PC-9 (cell line): ENCODE data around the gene HSPB8. TPM values are rescaled to one million over a fixed set of nuclear protein-coding genes. Genes with fewer than 3 reads are reported as not detected.
A peak's percentile ranks its signal among the peaks of the same experiment; 100 is the strongest.

Experiments
- BruUV-seq: library from RNA; stranded (reverse); fragments of 400-500 nt; replicated peaks from 2 replicates; lab custom pipeline; 2021; lab: Mats Ljungman, UMichigan
- CTCF ChIA-PET: fragments of 300-600 bp; sonication (Branson Sonifier 250); formaldehyde crosslinking; loops from one replicate; lab custom pipeline; 2022; ENCODE audit warnings: antibody characterized with exemption; lab: Charles Lee
- POLR2A ChIA-PET: fragments of 300-600 bp; sonication (Branson Sonifier 250); formaldehyde crosslinking; loops from one replicate; lab custom pipeline; 2022; ENCODE audit warnings: antibody characterized with exemption; ENCODE audit not compliant: unreplicated experiment; lab: Charles Lee
- DNase-seq, 2 experiments: peaks; one replicate each; pipeline versions ENCODE4 v3.0.0 to v3.0.0-alpha.2; 2015 to 2022; ENCODE audit warnings: mixed read lengths in 1 of 2
- H2AFZ ChIP-seq: fragments of 200-600 bp; sonication (generic); 2 replicates; pipeline ENCODE4 v1.8.1; 2017; ENCODE audit warnings: antibody characterized with exemption
- H3F3A ChIP-seq: fragments of 200-600 bp; sonication (generic); 2 replicates; pipeline ENCODE4 v1.8.1; 2017; ENCODE audit warnings: antibody characterized with exemption, mild to moderate bottlenecking, low read depth; ENCODE audit not compliant: insufficient read depth
- H3K27ac ChIP-seq: fragments of 200-600 bp; sonication (generic); 2 replicates; pipeline ENCODE4 v1.6.1; 2016; ENCODE audit warnings: mixed run types
- H3K27me3 ChIP-seq: fragments of 200-600 bp; sonication (generic); 2 replicates; pipeline ENCODE4 v1.6.1; 2016; ENCODE audit warnings: low read depth, mixed run types; ENCODE audit not compliant: insufficient read depth
- H3K36me3 ChIP-seq: fragments of 200-600 bp; sonication (generic); 2 replicates; pipeline ENCODE4 v1.6.1; 2016; ENCODE audit warnings: low read depth, mixed run types
- H3K4me1 ChIP-seq: fragments of 200-600 bp; sonication (generic); replicated peaks from 2 replicates; pipeline ENCODE4 v1.6.1; 2016; ENCODE audit warnings: mixed run types; ENCODE audit not compliant: insufficient read depth
- H3K4me2 ChIP-seq: fragments of 200-600 bp; sonication (generic); 2 replicates; pipeline ENCODE4 v1.6.1; 2017; ENCODE audit warnings: mixed run types
- H3K4me3 ChIP-seq: fragments of 200-600 bp; sonication (generic); 2 replicates; pipeline ENCODE4 v1.6.1; 2016; ENCODE audit warnings: mixed run types
- H3K79me2 ChIP-seq: fragments of 200-600 bp; sonication (generic); 2 replicates; pipeline ENCODE4 v1.6.1; 2017; ENCODE audit warnings: low read depth, mixed run types
- H3K9me2 ChIP-seq: fragments of 200-600 bp; sonication (generic); 2 replicates; pipeline ENCODE4 v1.8.1; 2017; ENCODE audit warnings: mild to moderate bottlenecking; ENCODE audit not compliant: insufficient read depth
- H3K9me3 ChIP-seq: fragments of 200-600 bp; sonication (generic); 2 replicates; pipeline ENCODE4 v1.8.1; 2016; ENCODE audit warnings: low read depth; ENCODE audit not compliant: insufficient read depth
- H4K20me1 ChIP-seq: fragments of 200-600 bp; sonication (generic); 2 replicates; pipeline ENCODE4 v1.8.1; 2017; ENCODE audit not compliant: insufficient read depth
- CTCF ChIP-seq: fragments of 200-600 bp; sonication (generic); conservative IDR thresholded peaks from 2 replicates; pipeline ENCODE4 v1.6.1; 2017; ENCODE audit warnings: mixed run types, antibody characterized with exemption, mild to moderate bottlenecking, moderate library complexity
- EZH2 ChIP-seq: fragments of 200-600 bp; sonication (generic); IDR thresholded peaks from 2 replicates; pipeline ENCODE4 v1.8.0; 2017; ENCODE audit warnings: antibody characterized with exemption, low read depth
- intact Hi-C: fragments of 100-400 bp; cut with micrococcal nuclease; formaldehyde crosslinking; loops from one replicate; pipeline ENCODE4 v1.10.0; 2022; ENCODE audit not compliant: unreplicated experiment
- total RNA-seq: library from RNA; stranded (reverse); gene quantifications from 2 replicates; pipeline ENCODE4 v1.2.3, GENCODE V29; 2021

Gene HSPB8
- total RNA-seq, 1 experiment from 2014 or later = 6.0 TPM

DNA sequence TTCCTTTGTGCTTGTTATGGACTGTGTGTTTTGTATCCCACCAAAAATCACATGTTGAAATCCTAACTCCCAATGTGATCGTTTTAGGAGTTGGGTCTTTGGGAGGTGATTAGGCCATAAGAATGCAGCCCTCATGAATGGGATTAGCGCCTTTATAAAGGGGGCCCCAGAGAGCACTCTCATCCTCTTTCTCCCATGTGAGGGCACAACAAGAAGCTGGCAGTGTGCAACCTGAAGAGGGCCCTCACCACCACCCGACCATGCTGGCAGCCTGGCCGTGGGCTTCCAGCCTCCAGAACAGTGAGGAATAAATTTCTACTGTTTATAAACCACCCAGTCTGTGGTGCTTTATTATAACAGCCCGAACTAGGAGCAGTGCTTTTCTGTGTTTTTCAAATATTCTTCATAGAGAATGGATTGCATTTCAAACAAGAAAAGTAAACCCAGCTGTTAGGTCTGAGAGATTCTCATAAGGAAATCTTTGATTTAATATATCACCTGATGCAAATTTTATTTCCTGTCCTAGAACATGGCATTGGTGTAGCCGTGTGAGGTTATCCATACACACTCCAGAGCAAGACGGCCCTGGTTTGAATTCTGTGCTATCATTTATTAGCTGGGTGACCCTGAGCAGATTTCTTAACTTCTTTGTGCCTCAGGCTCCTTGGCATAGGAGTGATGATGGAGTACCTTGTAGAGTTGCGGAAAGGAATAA is 27.8 kb downstream of the HSPB8 start:
- no peak for TF ChIP-seq CTCF
- no peak for TF ChIP-seq EZH2
- H3F3A ChIP-seq = no peaks in the 10 kb centered on the region
- H3K27ac ChIP-seq = no peak overlapping the region
- no peaks in the 10 kb centered on the region for H3K9me2 ChIP-seq
- H3K4me2 ChIP-seq = no peak overlapping the region
- ChIA-PET POLR2A (no interaction called here), CTCF (no interaction called here)
- no peaks in the 10 kb centered on the region for H3K79me2 ChIP-seq
- no peaks in the 10 kb centered on the region for H4K20me1 ChIP-seq
- intact Hi-C loops = no loop called here
- BruUV-seq = no TSS peak
- no peaks in the 10 kb centered on the region for H3K36me3 ChIP-seq
- no peak for DNase-seq
- H3K4me1 ChIP-seq = peaks cover 15% of the 10 kb centered on the region; the same call in 1 of the 2 replicates
- no peak overlapping the region for H2AFZ ChIP-seq
- no peaks in the 10 kb centered on the region for H3K27me3 ChIP-seq
- no peak overlapping the region for H3K4me3 ChIP-seq
- no peaks in the 10 kb centered on the region for H3K9me3 ChIP-seq

DNA sequence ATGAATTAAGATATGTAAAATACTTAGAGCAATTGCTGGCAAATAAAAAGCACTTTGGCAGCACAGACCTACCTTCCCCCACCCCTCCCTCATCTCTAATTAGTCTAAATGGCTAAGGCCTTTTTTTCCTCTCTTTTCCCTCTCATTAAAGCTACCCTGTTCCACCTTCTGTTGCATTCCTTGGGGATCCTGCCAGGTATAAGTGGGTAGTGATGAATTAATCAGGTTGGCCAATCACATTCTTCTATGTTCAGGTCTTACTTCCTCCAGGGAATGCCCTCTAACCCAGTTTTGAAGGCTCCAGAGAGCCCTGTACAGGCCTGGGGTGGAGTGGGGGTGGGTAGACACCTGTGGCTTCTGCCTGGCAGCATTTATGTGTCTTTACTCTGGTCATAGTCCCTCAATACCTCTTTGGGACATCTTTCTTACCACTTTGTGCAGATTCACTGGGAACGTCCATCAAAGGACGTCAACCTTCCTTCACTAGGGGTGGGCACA is 28.4 kb downstream of the HSPB8 start:
- CTCF ChIA-PET = no interaction called here

DNA sequence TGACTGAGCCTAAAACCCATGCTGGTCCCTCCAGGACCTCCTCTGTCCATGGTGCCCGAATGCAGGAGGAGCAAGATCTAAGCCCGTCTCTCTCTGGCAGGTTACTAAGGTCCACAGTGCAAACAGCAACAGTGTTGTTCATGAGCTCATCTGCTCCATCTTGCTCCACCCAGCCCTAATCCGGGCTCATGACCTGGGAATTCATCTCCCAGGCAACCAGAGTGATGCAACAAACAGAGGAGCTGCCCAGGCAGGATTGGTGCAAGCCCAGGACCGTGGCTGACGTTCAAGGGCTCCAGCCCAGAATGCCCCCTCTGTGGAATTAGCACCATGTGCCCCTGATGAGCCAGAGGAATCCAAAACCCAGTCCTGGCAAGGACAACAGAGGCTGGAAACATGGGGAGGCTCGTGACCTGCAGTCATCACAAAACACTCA is 29.9 kb downstream of the HSPB8 start:
- peak; percentile 42 to 72 for DNase-seq
- intact Hi-C loops = no loop called here
- Histone ChIP-seq H3K9me2 (no peaks in the 10 kb centered on the region), H3K4me3 (no peak overlapping the region), H3K4me2 (no peak overlapping the region), H3F3A (no peaks in the 10 kb centered on the region), H3K36me3 (no peaks in the 10 kb centered on the region), H3K27ac (no peak overlapping the region), H4K20me1 (no peaks in the 10 kb centered on the region), H3K27me3 (no peaks in the 10 kb centered on the region), H3K4me1 (peaks cover 15% of the 10 kb centered on the region; the same call in 1 of the 2 replicates), H3K79me2 (no peaks in the 10 kb centered on the region), H2AFZ (no peak overlapping the region), H3K9me3 (no peaks in the 10 kb centered on the region)
- TF ChIP-seq CTCF (no peak), EZH2 (no peak)
- ChIA-PET CTCF (no interaction called here), POLR2A (no interaction called here)
- no TSS peak for BruUV-seq

More for the DNA sequence above, 28.4 kb downstream of the HSPB8 start:
- H3F3A ChIP-seq = no peaks in the 10 kb centered on the region
- no peak overlapping the region for H3K27ac ChIP-seq
- no peaks in the 10 kb centered on the region for H3K36me3 ChIP-seq
- intact Hi-C loops = no loop called here
- no peaks in the 10 kb centered on the region for H3K27me3 ChIP-seq
- no peaks in the 10 kb centered on the region for H3K9me3 ChIP-seq
- no peak overlapping the region; the same call in 1 of the 2 replicates for H3K4me2 ChIP-seq
- H3K79me2 ChIP-seq = no peaks in the 10 kb centered on the region
- no peak overlapping the region for H3K4me3 ChIP-seq
- no peaks in the 10 kb centered on the region for H3K9me2 ChIP-seq
- POLR2A ChIA-PET = no interaction called here
- H2AFZ ChIP-seq = no peak overlapping the region
- TF ChIP-seq CTCF (no peak), EZH2 (no peak)
- no peaks in the 10 kb centered on the region for H4K20me1 ChIP-seq
- peaks cover 15% of the 10 kb centered on the region; the same call in 1 of the 2 replicates for H3K4me1 ChIP-seq
- DNase-seq = peak in 1 of 2 experiments; percentile 40
- no TSS peak for BruUV-seq
